H1 (cell line): ENCODE data around the gene CHRNA5. TPM values are rescaled to one million over a fixed set of nuclear protein-coding genes. Genes with fewer than 3 reads are reported as not detected.

Source experiments
- CTCF ChIA-PET: fragments of 300-600 bp; sonication (Branson Sonifier 250); formaldehyde crosslinking; loops from one replicate; lab custom pipeline; 2021; ENCODE audit not compliant: partially characterized antibody; lab: Charles Lee
- POLR2A ChIA-PET: fragments of 300-600 bp; sonication (Branson Sonifier 250); formaldehyde crosslinking; loops from one replicate; lab custom pipeline; 2021; ENCODE audit warnings: inconsistent platforms; ENCODE audit not compliant: partially characterized antibody; lab: Charles Lee
- DNase-seq, 2 experiments: peaks; one replicate each; pipeline versions ENCODE4 v3.0.0 to v3.0.0-alpha.2; 2010 to 2022; ENCODE audit warnings: low spot score in 2 of 2, low read depth in 1 of 2, mixed read lengths in 1 of 2
- FAIRE-seq: peaks from 2 replicates; lab custom pipeline; 2011; peaks lifted over from hg19 to GRCh38; lab: Jason Lieb, UNC
- H2AFZ ChIP-seq: 2 replicates; pipeline ENCODE4 v1.8.1; 2012; ENCODE audit warnings: low read length, inconsistent platforms
- H2AK5ac ChIP-seq: 2 replicates; pipeline ENCODE4 v1.6.1; 2013; ENCODE audit warnings: low read depth, low read length
- H2BK120ac ChIP-seq: replicated peaks from 2 replicates; pipeline ENCODE3; 2013; ENCODE audit warnings: low read depth, low read length, inconsistent platforms
- H2BK12ac ChIP-seq: 2 replicates; pipeline ENCODE4 v1.6.1; 2013; ENCODE audit warnings: low read depth, low read length
- H2BK15ac ChIP-seq: 2 replicates; pipeline ENCODE4 v1.6.1; 2013; ENCODE audit warnings: low read length
- H2BK20ac ChIP-seq: 2 replicates; pipeline ENCODE4 v1.6.1; 2013; ENCODE audit warnings: low read length
- H2BK5ac ChIP-seq: 2 replicates; pipeline ENCODE4 v1.6.1; 2013; ENCODE audit warnings: low read depth, low read length
- H3K14ac ChIP-seq: 2 replicates; pipeline ENCODE4 v1.6.1; 2013; ENCODE audit warnings: inconsistent platforms; ENCODE audit not compliant: insufficient read length
- H3K18ac ChIP-seq: 2 replicates; pipeline ENCODE4 v1.6.1; 2013; ENCODE audit warnings: low read length; ENCODE audit errors: extremely low read depth
- H3K23ac ChIP-seq: 2 replicates; pipeline ENCODE4 v1.6.1; 2013; ENCODE audit warnings: inconsistent platforms; ENCODE audit not compliant: insufficient read length
- H3K23me2 ChIP-seq: 2 replicates; pipeline ENCODE4 v1.6.1; 2013; ENCODE audit warnings: low read depth, low read length
- H3K27ac ChIP-seq: 2 replicates; pipeline ENCODE4 v1.6.1; 2011; ENCODE audit warnings: low read depth, low read length, inconsistent platforms
- H3K27me3 ChIP-seq, 4 experiments: replicated peaks in 1 of 4; 1 replicate in 1 of 4; 2 replicates in 3 of 4; pipeline versions ENCODE4 v1.6.1 to v1.8.1; 2011 to 2013; ENCODE audit warnings: low read length in 3 of 4, mild to moderate bottlenecking in 3 of 4, inconsistent platforms in 2 of 4, mixed read lengths in 2 of 4, moderate library complexity in 1 of 4; ENCODE audit not compliant: control insufficient read depth in 3 of 4, insufficient read depth in 3 of 4; ENCODE audit errors: extremely low read depth in 1 of 4
- H3K36me3 ChIP-seq, 4 experiments: 2 replicates each; pipeline versions ENCODE4 v1.6.1 to v1.8.1; 2011 to 2013; ENCODE audit warnings: mild to moderate bottlenecking in 4 of 4, low read length in 3 of 4, moderate library complexity in 2 of 4, control low read depth in 1 of 4, inconsistent platforms in 1 of 4; ENCODE audit not compliant: insufficient read depth in 4 of 4, control insufficient read depth in 2 of 4
- H3K4ac ChIP-seq: replicated peaks from 2 replicates; pipeline ENCODE3; 2013; ENCODE audit warnings: low read length, low read depth, mixed read lengths, inconsistent platforms; ENCODE audit not compliant: insufficient read length
- H3K4me1 ChIP-seq, 4 experiments: replicated peaks in 1 of 4; 1 replicate in 1 of 4; 2 replicates in 3 of 4; pipeline versions ENCODE4 v1.6.1 to v1.8.1; 2011 to 2013; ENCODE audit warnings: low read length in 3 of 4, inconsistent platforms in 2 of 4, mixed read lengths in 1 of 4; ENCODE audit not compliant: insufficient read depth in 4 of 4, control insufficient read depth in 3 of 4
- H3K4me2 ChIP-seq, 2 experiments: 2 replicates each; pipeline versions ENCODE4 v1.6.1 to v1.8.1; 2011 to 2013; ENCODE audit warnings: low read depth in 2 of 2, low read length in 2 of 2, control low read depth in 1 of 2, inconsistent platforms in 1 of 2, mild to moderate bottlenecking in 1 of 2; ENCODE audit not compliant: insufficient read depth in 1 of 2
- H3K4me3 ChIP-seq, 4 experiments: fragments of 200-600, 300-600 bp in 1 of 4; sonication (generic), shearing (Covaris generic), sonication (Bioruptor Twin) in 1 of 4; 2 replicates each; pipeline versions ENCODE4 v1.5.1 to v1.8.1; 2011 to 2016; ENCODE audit warnings: low read length in 4 of 4, low read depth in 3 of 4, control low read depth in 2 of 4, inconsistent platforms in 2 of 4, mild to moderate bottlenecking in 2 of 4, mixed read lengths in 1 of 4, moderate library complexity in 1 of 4; ENCODE audit not compliant: insufficient read depth in 2 of 4; ENCODE audit errors: extremely low read depth in 1 of 4
- H3K56ac ChIP-seq: replicated peaks from 2 replicates; pipeline ENCODE3; 2013; ENCODE audit warnings: low read depth, mild to moderate bottlenecking, mixed read lengths, low read length, inconsistent platforms; ENCODE audit not compliant: insufficient read length
- H3K79me1 ChIP-seq: 2 replicates; pipeline ENCODE4 v1.6.1; 2013; ENCODE audit warnings: low read depth, low read length, control low read depth
- H3K79me2 ChIP-seq, 2 experiments: 2 replicates each; pipeline versions ENCODE4 v1.6.1 to v1.8.1; 2012 to 2013; ENCODE audit warnings: low read length in 2 of 2, mild to moderate bottlenecking in 2 of 2, inconsistent platforms in 1 of 2; ENCODE audit not compliant: insufficient read depth in 2 of 2, control insufficient read depth in 1 of 2
- H3K9ac ChIP-seq, 4 experiments: replicated peaks in 1 of 4; 1 replicate in 1 of 4; 2 replicates in 3 of 4; pipeline versions ENCODE4 v1.6.1 to v1.8.1; 2011 to 2013; ENCODE audit warnings: low read depth in 3 of 4, low read length in 3 of 4, control low read depth in 2 of 4, mild to moderate bottlenecking in 2 of 4, moderate library complexity in 2 of 4, inconsistent platforms in 1 of 4; ENCODE audit errors: extremely low read depth in 1 of 4
- H3K9me3 ChIP-seq, 2 experiments: 2 replicates each; pipeline versions ENCODE4 v1.6.1 to v1.8.1; 2012 to 2013; ENCODE audit warnings: mild to moderate bottlenecking in 2 of 2, moderate library complexity in 2 of 2, control low read depth in 1 of 2, inconsistent platforms in 1 of 2, low read depth in 1 of 2, low read length in 1 of 2, mixed read lengths in 1 of 2; ENCODE audit not compliant: insufficient read depth in 2 of 2
- H4K20me1 ChIP-seq, 2 experiments: replicated peaks in 1 of 2; 2 replicates each; pipeline versions ENCODE3 to v1.8.1; 2011 to 2013; ENCODE audit warnings: inconsistent platforms in 2 of 2, low read length in 2 of 2, mild to moderate bottlenecking in 1 of 2; ENCODE audit not compliant: insufficient read depth in 2 of 2, control insufficient read depth in 1 of 2
- H4K5ac ChIP-seq: 2 replicates; pipeline ENCODE4 v1.6.1; 2013; ENCODE audit warnings: low read length, low read depth, mixed read lengths, inconsistent platforms; ENCODE audit not compliant: insufficient read length
- H4K8ac ChIP-seq: 2 replicates; pipeline ENCODE4 v1.8.0; 2013; ENCODE audit warnings: mild to moderate bottlenecking, moderate library complexity, low read length, inconsistent platforms; ENCODE audit not compliant: insufficient read depth; ENCODE audit errors: extremely low read depth
- H4K91ac ChIP-seq: replicated peaks from 2 replicates; pipeline ENCODE3; 2013; ENCODE audit warnings: low read length, mixed read lengths, inconsistent platforms; ENCODE audit not compliant: insufficient read length
- ASH2L ChIP-seq: fragments of 200-600, 300-600 bp; sonication (generic); IDR thresholded peaks from one replicate; pipeline ENCODE4 v1.7.1; 2017; ENCODE audit warnings: low read length
- CHD2 ChIP-seq: IDR thresholded peaks from 2 replicates; pipeline ENCODE4 v1.6.1; 2012; ENCODE audit warnings: low read length, improper control_type of control experiment
- EP300 ChIP-seq, 2 experiments: IDR thresholded peaks; 1 replicate in 1 of 2; 2 replicates in 1 of 2; pipeline ENCODE4 v1.6.1; 2011 to 2012; ENCODE audit warnings: low read depth in 2 of 2, low read length in 2 of 2, mild to moderate bottlenecking in 2 of 2, borderline replicate concordance in 1 of 2, inconsistent platforms in 1 of 2, moderate library complexity in 1 of 2
- HDAC2 ChIP-seq, 2 experiments: fragments of 300-600 bp in 1 of 2; sonication (generic) in 1 of 2; IDR thresholded peaks; 2 replicates each; pipeline ENCODE4 v1.6.1; 2011 to 2012; ENCODE audit warnings: low read depth in 2 of 2, low read length in 2 of 2, mild to moderate bottlenecking in 2 of 2, moderate library complexity in 2 of 2, borderline replicate concordance in 1 of 2, inconsistent platforms in 1 of 2
- JUND ChIP-seq: IDR thresholded peaks from 2 replicates; pipeline ENCODE4 v1.6.1; 2011; ENCODE audit warnings: mild to moderate bottlenecking, improper control_type of control experiment, low read length
- KDM1A ChIP-seq: fragments of 200-600, 300-600 bp; sonication (generic); IDR thresholded peaks from 2 replicates; pipeline ENCODE4 v1.7.1; 2016; ENCODE audit warnings: mild to moderate bottlenecking, low read length, borderline replicate concordance
- PHF8 ChIP-seq: fragments of 200-600 bp; sonication (generic); conservative IDR thresholded peaks from 2 replicates; pipeline ENCODE4 v1.7.1; 2012; ENCODE audit warnings: low read depth, mild to moderate bottlenecking, inconsistent platforms, low read length, moderate library complexity
- RXRA ChIP-seq: IDR thresholded peaks from 2 replicates; pipeline ENCODE4 v1.6.1; 2011; ENCODE audit warnings: low read depth, mild to moderate bottlenecking, low read length, moderate library complexity; ENCODE audit not compliant: insufficient read depth
- SAP30 ChIP-seq: fragments of 300-600 bp; sonication (generic); IDR thresholded peaks from 2 replicates; pipeline ENCODE4 v1.7.1; 2012; ENCODE audit warnings: low read length, moderate library complexity, mild to moderate bottlenecking, inconsistent platforms; ENCODE audit not compliant: insufficient read depth, insufficient replicate concordance
- SP2 ChIP-seq: IDR thresholded peaks from 2 replicates; pipeline ENCODE4 v1.6.1; 2012; ENCODE audit warnings: mild to moderate bottlenecking, low read length, inconsistent platforms
- SRF ChIP-seq: IDR thresholded peaks from 2 replicates; pipeline ENCODE4 v1.6.1; 2011; ENCODE audit warnings: mild to moderate bottlenecking, low read depth, low read length, moderate library complexity
- SUZ12 ChIP-seq: fragments of 200-600 bp; sonication (generic); IDR thresholded peaks from 2 replicates; pipeline ENCODE4 v1.6.1; 2012; ENCODE audit warnings: mild to moderate bottlenecking, inconsistent platforms, low read length, moderate library complexity, mixed read lengths
- TBP ChIP-seq: IDR thresholded peaks from 2 replicates; pipeline ENCODE4 v1.6.1; 2011; ENCODE audit warnings: low read depth, low read length, improper control_type of control experiment
- ZNF274 ChIP-seq: IDR thresholded peaks from 2 replicates; pipeline ENCODE4 v1.7.0; 2012; ENCODE audit warnings: low read length, borderline replicate concordance; ENCODE audit errors: extremely low read depth
- WGBS, 2 experiments: shearing (Covaris generic) in 1 of 2; methylation state at CpG; one replicate each; pipeline versions ENCODE4 v1.1.6 to v1.1.7; 2013 to 2015; ENCODE audit warnings: low lambda C conversion rate in 2 of 2, mixed read lengths in 2 of 2, inconsistent platforms in 1 of 2, low coverage in 1 of 2, missing lambda C conversion rate in 1 of 2; ENCODE audit not compliant: insufficient replicate concordance in 2 of 2, insufficient coverage in 1 of 2, insufficient read length in 1 of 2; ENCODE audit errors: extremely low coverage in 1 of 2, missing lambda C conversion rate in 1 of 2; 5-methylcytosine and 5-hydroxymethylcytosine counted together
- polyA plus RNA-seq, 7 experiments: library from polyadenylated mRNA; depleted of rRNA in 3 of 7; stranded (reverse) in 5 of 7; unstranded in 2 of 7; fragments of >200 nt in 5 of 7; fragments of 200-250 nt in 2 of 7; gene quantifications; 1 replicate in 5 of 7; 2 replicates in 1 of 7; 4 replicates in 1 of 7; pipeline versions ENCODE4 v1.2.1 to v1.2.3, GENCODE V29; 2011 to 2013; ENCODE audit warnings: missing spikeins in 2 of 7, mixed read lengths in 2 of 7
- total RNA-seq: library from RNA; stranded (reverse); fragmentation: NEBNext Ultra II Directional; extraction: Animal tissue kit (Norgen Biotek cat#: 25700); gene quantifications from 2 replicates; pipeline ENCODE4 v1.2.1, GENCODE V29; 2021

The CHRNA5 gene
- total and polyA plus RNA-seq, 2 of the 8 experiments (the other 6 are each of a cell fraction or from before 2014, with no cell fraction given) = 13.5 to 31.4 TPM

GRCh38 chr15:78542647-78543046 lies 22.7 kb upstream of the CHRNA5 start:
- Histone ChIP-seq H2AK5ac (no peak overlapping the region), H3K56ac (no peak overlapping the region), H3K4me1 (peaks cover 0 to 3% (median 1%) of the 10 kb centered on the region in 4 experiments; a peak in 3 of 7 replicates), H4K8ac (no peak overlapping the region), H4K20me1 (peaks cover 0 to 2% of the 10 kb centered on the region in 2 experiments), H3K9ac (no peak overlapping the region), H3K14ac (no peak overlapping the region), H4K91ac (no peak overlapping the region), H3K36me3 (peaks cover 15 to 55% (median 24%) of the 10 kb centered on the region in 4 experiments), H3K23ac (no peak overlapping the region), H2BK5ac (no peak overlapping the region), H3K18ac (no peak overlapping the region), H2AFZ (no peak overlapping the region), H2BK15ac (no peak overlapping the region), H2BK12ac (no peak overlapping the region), H3K4ac (no peak overlapping the region), H3K79me1 (peaks cover 3% of the 10 kb centered on the region), H3K27ac (no peak overlapping the region), H2BK20ac (no peak overlapping the region), H3K4me2 (no peak overlapping the region), H3K23me2 (peaks cover 3% of the 10 kb centered on the region; the same call in 1 of the 2 replicates), H4K5ac (no peak overlapping the region), H3K9me3 (no peaks in the 10 kb centered on the region), H2BK120ac (no peak overlapping the region), H3K27me3 (no peaks in the 10 kb centered on the region), H3K79me2 (peaks cover 0 to 22% of the 10 kb centered on the region in 2 experiments; a peak in 2 of 4 replicates), H3K4me3 (no peak overlapping the region)
- WGBS, 2 experiments = 97% methylated on average over 3 of the region's 3 CpGs; no CpG with 5 or more reads in 1 of the 2 experiments
- CTCF ChIA-PET = interaction anchor here (2.0 to 2.4 kb wide), 3 partner anchors 11 to 234 kb away, joined by 5 to 7 read pairs (median 6); no protein-coding TSS in a partner anchor
- DNase-seq = no peak
- POLR2A ChIA-PET = interaction anchor here (1.2 kb wide), 1 partner anchor 16 kb away, joined by 3 read pairs; no protein-coding TSS in a partner anchor
- no peak for FAIRE-seq
- TF ChIP-seq SP2 (no peak), TBP (no peak), HDAC2 (IDR thresholded peaks at IDR 0.05; ENCODE audit: borderline replicate concordance in 1 of 2, low read depth in 2 of 2, low read length in 2 of 2) (no peak), RXRA (no peak), PHF8 (no peak), CHD2 (no peak), KDM1A (no peak), JUND (no peak), EP300 (IDR thresholded peaks at IDR 0.05; ENCODE audit: borderline replicate concordance in 1 of 2, low read depth in 2 of 2, low read length in 2 of 2) (no peak), SRF (no peak), ZNF274 (no peak), ASH2L (no peak), SUZ12 (no peak), SAP30 (no peak)
